ENCODE measurements around the gene MPP7. TPM values are rescaled to one million over a fixed set of nuclear protein-coding genes. Genes with fewer than 3 reads are reported as not detected.

Gene MPP7
- total RNA-seq, 4 donors from 2014 or later: 39.1 to 47.3 (median 43.2) TPM

GRCh38 chr10:28283251-28283650, 19.6 kb downstream of the MPP7 start:
- no peak for TF ChIP-seq POLR2A (IDR thresholded peaks at IDR 0.05)
- no peak for TF ChIP-seq CTCF (IDR thresholded peaks at IDR 0.05)
- TF ChIP-seq EP300 (IDR thresholded peaks at IDR 0.05): no peak
- TF ChIP-seq POLR2AphosphoS5 (IDR thresholded peaks at IDR 0.05): no peak
- no peaks in the 10 kb centered on the region for H3K9me3 ChIP-seq
- DNase-seq (ENCODE audit: low spot score in 2 of 2): no peak
- no peaks in the 10 kb centered on the region for H3K36me3 ChIP-seq
- H3K4me3 ChIP-seq: no peak overlapping the region
- WGBS: 100% methylated on average over 2 of the region's 2 CpGs
- no peak overlapping the region for H3K27ac ChIP-seq
- no peaks in the 10 kb centered on the region for H3K27me3 ChIP-seq
- H3K4me1 ChIP-seq: peaks cover 25% of the 10 kb centered on the region

- Histone ChIP-seq H3K4me1 (peaks cover 25% of the 10 kb centered on the region), H3K27me3 (no peaks in the 10 kb centered on the region), H3K36me3 (no peaks in the 10 kb centered on the region), H3K9me3 (no peaks in the 10 kb centered on the region), H3K27ac (no peak overlapping the region), H3K4me3 (no peak overlapping the region)
- DNase-seq (ENCODE audit: low spot score in 2 of 2): no peak
- TF ChIP-seq POLR2A (IDR thresholded peaks at IDR 0.05) (no peak), EP300 (IDR thresholded peaks at IDR 0.05) (no peak), CTCF (IDR thresholded peaks at IDR 0.05) (no peak), POLR2AphosphoS5 (IDR thresholded peaks at IDR 0.05) (no peak)
- 85% methylated on average over 5 of the region's 5 CpGs for WGBS
These were observed 20.5 kb downstream of the MPP7 start for GRCh38 chr10:28282336-28282735.

- whole genome bisulfite sequencing: 74% methylated on average over 7 of the region's 7 CpGs
- TF ChIP-seq EP300 (IDR thresholded peaks at IDR 0.05): no peak
- TF ChIP-seq CTCF (IDR thresholded peaks at IDR 0.05): no peak
- no peak for TF ChIP-seq POLR2A (IDR thresholded peaks at IDR 0.05)
- TF ChIP-seq POLR2AphosphoS5 (IDR thresholded peaks at IDR 0.05): no peak
- Histone ChIP-seq H3K27ac (no peak overlapping the region), H3K9me3 (no peaks in the 10 kb centered on the region), H3K4me1 (peaks cover 25% of the 10 kb centered on the region), H3K36me3 (no peaks in the 10 kb centered on the region), H3K4me3 (no peak overlapping the region), H3K27me3 (no peaks in the 10 kb centered on the region)
- no peak for DNase-seq (ENCODE audit: low spot score in 2 of 2)
These were observed 21.0 kb downstream of the MPP7 start for GRCh38 chr10:28281726-28282315.

- TF ChIP-seq CTCF (IDR thresholded peaks at IDR 0.05) (no peak), EP300 (IDR thresholded peaks at IDR 0.05) (no peak), POLR2AphosphoS5 (IDR thresholded peaks at IDR 0.05) (no peak), POLR2A (IDR thresholded peaks at IDR 0.05) (no peak)
- no peak for DNase-seq (ENCODE audit: low spot score in 2 of 2)
- H3K27me3 ChIP-seq: no peaks in the 10 kb centered on the region
- no peak overlapping the region for H3K27ac ChIP-seq
- H3K36me3 ChIP-seq: no peaks in the 10 kb centered on the region
- H3K9me3 ChIP-seq: no peaks in the 10 kb centered on the region
- 77% methylated on average over 3 of the region's 3 CpGs for WGBS
- H3K4me3 ChIP-seq: no peak overlapping the region
- peaks cover 17% of the 10 kb centered on the region for H3K4me1 ChIP-seq
These were observed 22.2 kb downstream of the MPP7 start for GRCh38 chr10:28280652-28281051.

GRCh38 chr10:28279878-28280277, 23.0 kb downstream of the MPP7 start:
- DNase-seq (ENCODE audit: low spot score in 2 of 2): no peak
- Histone ChIP-seq H3K9me3 (no peaks in the 10 kb centered on the region), H3K27ac (no peak overlapping the region), H3K4me1 (peaks cover 10% of the 10 kb centered on the region), H3K4me3 (no peak overlapping the region), H3K27me3 (no peaks in the 10 kb centered on the region), H3K36me3 (no peaks in the 10 kb centered on the region)
- 81% methylated on average over 4 of the region's 4 CpGs for WGBS
- TF ChIP-seq POLR2AphosphoS5 (IDR thresholded peaks at IDR 0.05) (no peak), POLR2A (IDR thresholded peaks at IDR 0.05) (no peak), CTCF (IDR thresholded peaks at IDR 0.05) (no peak), EP300 (IDR thresholded peaks at IDR 0.05) (no peak)

All from suprapubic skin (tissue), 4 donors.